GM12874 (cell line): ENCODE data around the gene PRORP.

Source experiments
- CTCF ChIP-seq: IDR thresholded peaks from 2 replicates; pipeline ENCODE4 v1.5.1; 2011; ENCODE audit warnings: low read depth, mild to moderate bottlenecking, control low read depth, low read length, moderate library complexity; ENCODE audit not compliant: insufficient read depth

PRORP gene

GRCh38 chr14:35144029-35144428 lies 21.7 kb downstream of the PRORP start:
- no peak for TF ChIP-seq CTCF

- TF ChIP-seq CTCF = no peak
Measured at GRCh38 chr14:35146711-35147149, 24.4 kb downstream of the PRORP start.

GRCh38 chr14:35147186-35147585 lies 24.8 kb downstream of the PRORP start:
- TF ChIP-seq CTCF = no peak

- TF ChIP-seq CTCF = no peak
Measured at GRCh38 chr14:35147711-35148110, 25.4 kb downstream of the PRORP start.

GRCh38 chr14:35149239-35149638 lies 26.9 kb downstream of the PRORP start:
- no peak for TF ChIP-seq CTCF

GRCh38 chr14:35154016-35154415 lies 31.7 kb downstream of the PRORP start:
- TF ChIP-seq CTCF = no peak

- TF ChIP-seq CTCF = no peak
Measured at GRCh38 chr14:35155962-35156361, 33.6 kb downstream of the PRORP start.

GRCh38 chr14:35158491-35158890 lies 36.1 kb downstream of the PRORP start:
- TF ChIP-seq CTCF = no peak
